Measurements from ENCODE around the gene CEP44.
"Not testable (repeated sequence)": the region's sequence is repeated elsewhere in the genome, so short reads cannot be mapped to it uniquely, and the experiment has no call there.

CEP44 gene

GRCh38 chr4:174380206-174380605, 96.5 kb downstream of the CEP44 start:
- not testable (repeated sequence) for FAIRE-seq; DNase-seq (ENCODE audit: low spot score)

GRCh38 chr4:174380699-174381439, 97.2 kb downstream of the CEP44 start:
- DNase-seq (ENCODE audit: low spot score), result no peak
- FAIRE-seq, result no peak

GRCh38 chr4:174381440-174381800, 97.7 kb downstream of the CEP44 start:
- FAIRE-seq (no peak), DNase-seq (ENCODE audit: low spot score) (no peak)

Measured in RCC 7860 (cell line).